Thymus (tissue), 11 donors: ENCODE results near the gene MBD4. TPM values are rescaled to one million over a fixed set of nuclear protein-coding genes. Genes with fewer than 3 reads are reported as not detected.

Experiments
- DNase-seq, 9 donors: peaks; one replicate each; pipeline ENCODE4 v3.0.0-alpha.2; 2013; ENCODE audit warnings: low spot score in 9 of 9, low read depth in 6 of 9, missing footprints in 1 of 9
- H3K27ac ChIP-seq, 2 donors: one replicate each; pipeline ENCODE4 v1.5.1; 2013; ENCODE audit warnings: control low read depth in 1 of 2, low read depth in 1 of 2, low read length in 1 of 2, mild to moderate bottlenecking in 1 of 2, moderate library complexity in 1 of 2
- H3K27me3 ChIP-seq, 2 donors: one replicate each; pipeline ENCODE4 v1.5.1; 2013; ENCODE audit warnings: low read length in 1 of 2; ENCODE audit not compliant: control insufficient read depth in 2 of 2, insufficient read depth in 1 of 2
- H3K36me3 ChIP-seq, 2 donors: one replicate each; pipeline ENCODE4 v1.5.1; 2013; ENCODE audit warnings: low read length in 1 of 2, mild to moderate bottlenecking in 1 of 2, moderate library complexity in 1 of 2; ENCODE audit not compliant: control insufficient read depth in 2 of 2, insufficient read depth in 2 of 2
- H3K4me1 ChIP-seq, 2 donors: one replicate each; pipeline ENCODE4 v1.5.1; 2013; ENCODE audit warnings: low read length in 2 of 2; ENCODE audit not compliant: control insufficient read depth in 2 of 2, insufficient read depth in 2 of 2
- H3K4me3 ChIP-seq, 2 donors: one replicate each; pipeline ENCODE4 v1.5.1; 2013; ENCODE audit warnings: low read length in 2 of 2, control low read depth in 1 of 2, mild to moderate bottlenecking in 1 of 2
- H3K9me3 ChIP-seq, 2 donors: one replicate each; pipeline ENCODE4 v1.5.1; 2013; ENCODE audit warnings: low read length in 1 of 2, mild to moderate bottlenecking in 1 of 2; ENCODE audit not compliant: control insufficient read depth in 2 of 2, insufficient read depth in 1 of 2
- WGBS: extraction: QIAGEN DNeasy Blood & Tissue Kit; methylation state at CpG from one replicate; pipeline ENCODE4 v1.1.7; 2013; 5-methylcytosine and 5-hydroxymethylcytosine counted together
- polyA plus RNA-seq: library from polyadenylated mRNA; stranded (reverse); fragments of 200-250 nt; gene quantifications from one replicate; pipeline ENCODE4 v1.2.3, GENCODE V29; 2013
- total RNA-seq: library from RNA; stranded (reverse); fragments of 120-200 nt; gene quantifications from one replicate; pipeline ENCODE4 v1.2.4, GENCODE V29; 2013
- donor health status: healthy.

The MBD4 gene
- total and polyA plus RNA-seq, 2 donors = 28.8 to 48.4 TPM

DNA sequence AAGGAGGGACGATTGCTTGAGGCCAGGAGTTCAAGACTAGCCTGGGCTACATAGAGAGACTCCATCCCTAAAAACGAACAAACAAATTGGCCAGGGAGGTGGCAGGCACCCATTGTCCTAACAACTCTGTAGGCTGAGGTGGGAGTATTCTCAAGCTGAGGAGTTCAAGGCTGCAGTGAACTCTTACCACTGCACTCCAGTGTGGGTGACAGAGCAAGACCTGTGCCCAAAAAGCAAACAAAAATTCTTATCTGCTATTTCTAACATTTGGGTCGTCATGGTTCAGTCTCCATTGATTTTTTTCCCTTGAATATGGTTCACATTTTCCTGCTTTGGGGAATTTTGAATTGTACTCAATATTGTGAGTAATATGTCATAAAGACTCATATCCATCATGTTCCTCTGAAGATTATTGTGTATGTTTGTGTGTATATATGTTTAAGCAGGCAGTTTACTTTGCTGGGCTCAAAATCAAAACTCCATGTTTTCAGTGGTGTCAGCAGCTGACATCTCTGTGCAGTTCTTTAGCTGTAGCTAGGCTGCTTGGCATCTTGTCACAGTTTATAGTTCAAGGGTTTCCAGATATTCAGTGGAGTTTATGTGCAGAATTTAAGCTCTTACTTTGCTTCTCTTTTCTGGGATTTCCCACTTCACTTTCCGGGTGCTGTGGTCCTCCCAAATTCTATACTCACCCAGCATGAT lies 33.5 kb upstream of the MBD4 start:
- Histone ChIP-seq H3K9me3 (no peaks in the 10 kb centered on the region), H3K36me3 (peaks cover 36 to 41% of the 10 kb centered on the region in 2 donors), H3K27ac (no peak overlapping the region), H3K4me1 (no peaks in the 10 kb centered on the region), H3K4me3 (no peak overlapping the region), H3K27me3 (no peaks in the 10 kb centered on the region)
- no peak for DNase-seq
- WGBS = 96% methylated on average over 4 of the region's 4 CpGs

GRCh38 chr3:129470861-129471260 lies 31.1 kb upstream of the MBD4 start:
- DNase-seq = no peak
- over 99% methylated on average over 2 of the region's 2 CpGs for WGBS
- peaks cover 17 to 30% of the 10 kb centered on the region in 2 donors for H3K36me3 ChIP-seq

DNA sequence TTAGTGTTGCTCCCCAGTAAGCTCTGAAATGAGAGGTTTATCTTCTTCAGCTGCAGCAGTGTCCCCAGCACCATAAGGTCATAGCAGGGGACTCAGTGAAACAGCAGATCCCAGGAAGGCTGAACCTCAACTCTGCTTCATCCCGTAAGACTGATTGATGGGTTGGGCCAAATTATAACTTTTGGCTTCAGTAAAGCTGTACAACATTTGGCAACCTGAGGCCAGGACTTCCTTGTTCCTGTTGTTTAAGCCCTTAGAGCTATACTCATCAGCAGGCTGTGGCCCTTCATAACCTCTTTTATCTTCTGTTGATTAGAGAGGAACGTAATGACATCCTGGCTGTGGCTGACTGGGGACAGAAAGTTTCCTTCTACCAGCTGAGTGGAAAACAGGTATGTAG lies 29.3 kb upstream of the MBD4 start:
- H3K27me3 ChIP-seq = no peaks in the 10 kb centered on the region
- no peak for DNase-seq
- H3K4me3 ChIP-seq = no peak overlapping the region
- 93% methylated on average over 2 of the region's 2 CpGs for WGBS
- H3K36me3 ChIP-seq = peaks cover 22 to 25% of the 10 kb centered on the region in 2 donors
- H3K9me3 ChIP-seq = no peaks in the 10 kb centered on the region
- H3K27ac ChIP-seq = no peak overlapping the region
- no peaks in the 10 kb centered on the region for H3K4me1 ChIP-seq

More at GRCh38 chr3:129470861-129471260, 31.1 kb upstream of the MBD4 start:
- H3K27ac ChIP-seq = no peak overlapping the region
- H3K4me1 ChIP-seq = no peaks in the 10 kb centered on the region
- no peaks in the 10 kb centered on the region for H3K27me3 ChIP-seq
- no peaks in the 10 kb centered on the region for H3K9me3 ChIP-seq
- H3K4me3 ChIP-seq = no peak overlapping the region

- H3K27me3 ChIP-seq = no peaks in the 10 kb centered on the region
- H3K4me1 ChIP-seq = no peaks in the 10 kb centered on the region
- H3K4me3 ChIP-seq = no peak overlapping the region
- WGBS = 94% methylated on average over 1 of the region's 1 CpG
- no peak for DNase-seq
- no peaks in the 10 kb centered on the region for H3K9me3 ChIP-seq
- H3K27ac ChIP-seq = no peak overlapping the region
- H3K36me3 ChIP-seq = peaks cover 18 to 25% of the 10 kb centered on the region in 2 donors
These were observed 28.2 kb upstream of the MBD4 start for GRCh38 chr3:129467932-129468331.

GRCh38 chr3:129463716-129464115 lies 24.0 kb upstream of the MBD4 start:
- 88% methylated on average over 4 of the region's 4 CpGs for WGBS
- Histone ChIP-seq H3K27me3 (no peaks in the 10 kb centered on the region), H3K27ac (no peak overlapping the region), H3K36me3 (peaks cover 11 to 26% of the 10 kb centered on the region in 2 donors), H3K4me1 (no peaks in the 10 kb centered on the region), H3K9me3 (no peaks in the 10 kb centered on the region), H3K4me3 (no peak overlapping the region)
- peak in 2 of 9 donors; percentile 28 to 29 for DNase-seq

DNA sequence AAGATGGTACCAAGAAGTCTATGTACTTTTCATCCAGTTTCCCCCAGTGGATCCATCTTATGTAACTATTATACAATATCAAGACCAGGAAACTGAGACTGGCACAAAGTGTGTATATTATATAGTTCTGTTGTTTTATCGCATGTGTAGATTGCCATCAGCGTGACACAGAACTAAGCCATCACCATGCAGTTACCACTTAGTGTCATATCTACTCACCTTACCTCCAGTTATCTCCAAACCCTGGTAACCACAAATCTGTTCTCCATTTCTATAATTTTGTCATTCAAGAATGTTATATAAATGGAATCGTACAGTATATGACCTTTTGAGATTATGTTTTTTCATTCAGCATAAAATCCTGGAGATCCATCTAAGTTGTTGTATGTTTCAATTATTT lies 23.3 kb upstream of the MBD4 start:
- no peak overlapping the region for H3K27ac ChIP-seq
- no peak overlapping the region for H3K4me3 ChIP-seq
- peaks cover 12 to 26% of the 10 kb centered on the region in 2 donors for H3K36me3 ChIP-seq
- H3K27me3 ChIP-seq = no peaks in the 10 kb centered on the region
- WGBS = 95% methylated on average over 3 of the region's 3 CpGs
- H3K9me3 ChIP-seq = no peaks in the 10 kb centered on the region
- no peaks in the 10 kb centered on the region for H3K4me1 ChIP-seq
- DNase-seq = no peak

DNA sequence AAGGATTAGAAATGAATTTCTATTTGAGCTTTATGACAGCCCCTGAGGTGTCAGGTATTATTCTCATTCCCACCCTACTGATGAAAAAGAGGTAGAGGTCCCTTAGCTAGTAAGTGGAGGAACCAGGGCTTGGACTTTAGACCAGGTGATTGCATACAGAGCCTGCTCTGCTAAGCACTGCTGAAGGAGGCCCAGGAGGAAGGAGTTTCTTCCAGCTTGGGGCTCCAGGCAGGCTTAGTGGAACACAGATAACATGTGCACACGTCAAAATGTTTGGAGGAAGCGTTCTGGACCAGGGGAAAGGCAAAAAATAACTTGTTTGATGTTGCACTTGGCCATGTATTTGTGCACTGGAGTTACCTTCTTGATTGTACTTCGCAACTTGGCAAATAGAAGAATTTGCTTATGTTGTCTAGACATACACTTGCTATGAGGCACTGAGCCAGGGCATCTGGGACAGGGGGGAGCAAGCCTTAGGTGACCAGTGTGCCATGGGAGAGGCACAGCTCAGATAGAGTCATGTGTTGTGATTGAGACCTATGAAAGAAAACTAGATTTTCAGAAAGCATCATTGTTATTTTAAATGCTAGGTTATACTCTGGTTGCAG lies 22.7 kb upstream of the MBD4 start:
- no peaks in the 10 kb centered on the region for H3K9me3 ChIP-seq
- H3K27ac ChIP-seq = no peak overlapping the region
- no peaks in the 10 kb centered on the region for H3K4me1 ChIP-seq
- H3K36me3 ChIP-seq = peaks cover 12 to 22% of the 10 kb centered on the region in 2 donors
- no peak overlapping the region for H3K4me3 ChIP-seq
- no peaks in the 10 kb centered on the region for H3K27me3 ChIP-seq
- DNase-seq = no peak
- 96% methylated on average over 3 of the region's 3 CpGs for WGBS

GRCh38 chr3:129461461-129462146 lies 21.9 kb upstream of the MBD4 start:
- Histone ChIP-seq H3K4me1 (no peaks in the 10 kb centered on the region), H3K36me3 (peaks cover 10 to 18% of the 10 kb centered on the region in 2 donors), H3K27ac (no peak overlapping the region), H3K27me3 (no peaks in the 10 kb centered on the region), H3K9me3 (no peaks in the 10 kb centered on the region), H3K4me3 (no peak overlapping the region)
- DNase-seq = no peak
- WGBS = 90% methylated on average over 6 of the region's 6 CpGs

DNA sequence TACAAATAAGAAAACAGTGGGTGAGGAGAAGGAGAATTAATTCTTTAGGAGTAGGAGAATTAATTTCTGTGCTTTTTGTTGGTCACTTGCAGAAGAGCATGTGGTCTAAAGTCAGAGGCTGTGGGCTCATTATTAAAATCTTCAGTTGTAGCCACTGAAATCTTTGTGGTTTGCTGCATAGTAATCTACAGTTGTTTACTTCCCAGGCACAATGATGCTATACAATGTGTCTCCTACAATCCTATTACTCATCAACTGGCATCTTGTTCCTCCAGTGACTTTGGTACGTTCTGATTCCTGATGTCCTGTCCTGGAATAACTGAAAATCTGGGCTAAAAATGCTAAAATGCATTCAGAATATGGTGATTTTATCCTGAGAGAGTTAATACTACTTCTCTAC lies 21.3 kb upstream of the MBD4 start:
- WGBS = 100% methylated on average over 1 of the region's 1 CpG
- Histone ChIP-seq H3K27me3 (no peaks in the 10 kb centered on the region), H3K36me3 (peaks cover 10 to 19% of the 10 kb centered on the region in 2 donors), H3K27ac (no peak overlapping the region), H3K9me3 (no peaks in the 10 kb centered on the region), H3K4me3 (no peak overlapping the region), H3K4me1 (no peaks in the 10 kb centered on the region)
- no peak for DNase-seq
